K562 (cell line): ENCODE measurements around the gene MKRN1. TPM values are rescaled to one million over a fixed set of nuclear protein-coding genes. Genes with fewer than 3 reads are reported as not detected.
A peak's percentile ranks its signal among the peaks of the same experiment; 100 is the strongest.

Source experiments
- FOXJ3 ChIP-seq: sonication (generic); formaldehyde crosslinking; IDR thresholded peaks from 2 replicates; pipeline ENCODE4 v1.4.0; 2020; ENCODE audit warnings: mild to moderate bottlenecking, missing genetic modification reagents
- KHSRP ChIP-seq: fragments of 450-650 bp; IDR thresholded peaks from 2 replicates; pipeline ENCODE4 v1.6.1; 2017
- L3MBTL2 ChIP-seq: fragments of 450-650 bp; IDR thresholded peaks from 2 replicates; pipeline ENCODE4 v1.6.1; 2016; ENCODE audit warnings: mild to moderate bottlenecking, moderate library complexity
- MTA1 ChIP-seq: fragments of 450-650 bp; IDR thresholded peaks from 2 replicates; pipeline ENCODE4 v1.6.1; 2017; ENCODE audit warnings: borderline replicate concordance
- NCOR1 ChIP-seq: fragments of 450-650 bp; IDR thresholded peaks from 2 replicates; pipeline ENCODE4 v1.6.1; 2016; ENCODE audit warnings: mild to moderate bottlenecking, moderate library complexity
- NR2F6 ChIP-seq: fragments of 450-650 bp; formaldehyde crosslinking; IDR thresholded peaks from 2 replicates; pipeline ENCODE4 v1.4.0; 2020; ENCODE audit warnings: mild to moderate bottlenecking
- RBBP5 ChIP-seq: fragments of 200-600 bp; sonication (generic); IDR thresholded peaks from 2 replicates; pipeline ENCODE4 v1.6.1; 2012; ENCODE audit warnings: borderline replicate concordance, mild to moderate bottlenecking, low read length, control low read depth, inconsistent platforms; ENCODE audit not compliant: insufficient read depth, poor library complexity, severe bottlenecking
- STAT5A ChIP-seq: IDR thresholded peaks from 2 replicates; pipeline ENCODE4 v1.6.1; 2012; ENCODE audit warnings: low read length, inconsistent platforms, borderline replicate concordance
- ZNF165 ChIP-seq: fragments of 250-450 bp; sonication (Bioruptor Pico); IDR thresholded peaks from 2 replicates; pipeline ENCODE4 v1.4.0; 2020; ENCODE audit warnings: borderline replicate concordance
- ZNF436 ChIP-seq: fragments of 250-450, 450-650 bp; sonication (Bioruptor Pico); formaldehyde crosslinking; IDR thresholded peaks from 2 replicates; pipeline ENCODE4 v1.7.0; 2020; ENCODE audit warnings: mild to moderate bottlenecking
- polyA plus RNA-seq, 8 experiments: library from polyadenylated mRNA; depleted of rRNA in 4 of 8; stranded (reverse) in 5 of 8; unstranded in 3 of 8; fragments of >200 nt; fragmentation: Nextera tagmentation in 2 of 8; fragmentation: Illumina TruSeq in 1 of 8; extraction: Ambion mirVana in 2 of 8; extraction: Trizol in 1 of 8; gene quantifications; 2 replicates each; pipeline versions ENCODE4 v1.2.1 to v1.2.3, GENCODE V29; 2011 to 2014; ENCODE audit warnings: inconsistent platforms in 1 of 8, missing spikeins in 1 of 8
- total RNA-seq, 7 experiments: library from RNA; depleted of rRNA in 6 of 7; stranded (reverse); fragments of >200 nt in 6 of 7; fragmentation: Illumina TruSeq in 2 of 7; extraction: Trizol in 2 of 7; gene quantifications; 2 replicates each; pipeline versions ENCODE4 v1.2.1 to v1.2.3, GENCODE V29; 2011 to 2021; ENCODE audit warnings: low replicate concordance in 1 of 7
- TF ChIP-seq, protein P1 (sequence below): fragments of 250-450 bp; sonication (Bioruptor Pico); IDR thresholded peaks from 2 replicates; pipeline ENCODE4 v1.4.0; 2020; ENCODE audit warnings: mild to moderate bottlenecking
- TF ChIP-seq, protein P2 (sequence below): fragments of 450-650 bp; IDR thresholded peaks from one replicate; pipeline ENCODE4 v1.6.1; 2018; ENCODE audit warnings: mild to moderate bottlenecking, moderate library complexity; ENCODE audit not compliant: partially characterized antibody
- TF ChIP-seq, protein P3 (sequence below): sonication (generic); formaldehyde crosslinking; IDR thresholded peaks from 2 replicates; pipeline ENCODE4 v1.8.1; 2023; ENCODE audit warnings: mild to moderate bottlenecking, missing genetic modification reagents
- TF ChIP-seq, protein P4 (sequence below): IDR thresholded peaks from 2 replicates; pipeline ENCODE4 v1.6.1; 2011; ENCODE audit warnings: borderline replicate concordance, low read depth, mild to moderate bottlenecking, moderate library complexity, low read length; ENCODE audit not compliant: insufficient read depth, poor library complexity, severe bottlenecking
- TF ChIP-seq, protein P5 (sequence below), 3 experiments: fragments of 200-800 bp in 1 of 3; sonication (Bioruptor generic) in 1 of 3; sonication (generic) in 1 of 3; formaldehyde crosslinking in 1 of 3; IDR thresholded peaks; 2 replicates each; pipeline versions ENCODE4 v1.6.1 to v1.8.0; 2016 to 2022; ENCODE audit warnings: mild to moderate bottlenecking in 2 of 3, missing compliant biosample characterization in 2 of 3, missing genetic modification characterization in 2 of 3, missing genetic modification reagents in 1 of 3
- TF ChIP-seq, protein P6 (sequence below): fragments of 250-450 bp; sonication (Bioruptor Pico); IDR thresholded peaks from 2 replicates; pipeline ENCODE4 v1.4.0; 2020; ENCODE audit warnings: mild to moderate bottlenecking, moderate library complexity

MKRN1 gene
- total and polyA plus RNA-seq, 9 of the 15 experiments (the other 6 are each of a cell fraction or from before 2014, with no cell fraction given), result 30.5 to 90.3 (median 76.0) TPM

DNA sequence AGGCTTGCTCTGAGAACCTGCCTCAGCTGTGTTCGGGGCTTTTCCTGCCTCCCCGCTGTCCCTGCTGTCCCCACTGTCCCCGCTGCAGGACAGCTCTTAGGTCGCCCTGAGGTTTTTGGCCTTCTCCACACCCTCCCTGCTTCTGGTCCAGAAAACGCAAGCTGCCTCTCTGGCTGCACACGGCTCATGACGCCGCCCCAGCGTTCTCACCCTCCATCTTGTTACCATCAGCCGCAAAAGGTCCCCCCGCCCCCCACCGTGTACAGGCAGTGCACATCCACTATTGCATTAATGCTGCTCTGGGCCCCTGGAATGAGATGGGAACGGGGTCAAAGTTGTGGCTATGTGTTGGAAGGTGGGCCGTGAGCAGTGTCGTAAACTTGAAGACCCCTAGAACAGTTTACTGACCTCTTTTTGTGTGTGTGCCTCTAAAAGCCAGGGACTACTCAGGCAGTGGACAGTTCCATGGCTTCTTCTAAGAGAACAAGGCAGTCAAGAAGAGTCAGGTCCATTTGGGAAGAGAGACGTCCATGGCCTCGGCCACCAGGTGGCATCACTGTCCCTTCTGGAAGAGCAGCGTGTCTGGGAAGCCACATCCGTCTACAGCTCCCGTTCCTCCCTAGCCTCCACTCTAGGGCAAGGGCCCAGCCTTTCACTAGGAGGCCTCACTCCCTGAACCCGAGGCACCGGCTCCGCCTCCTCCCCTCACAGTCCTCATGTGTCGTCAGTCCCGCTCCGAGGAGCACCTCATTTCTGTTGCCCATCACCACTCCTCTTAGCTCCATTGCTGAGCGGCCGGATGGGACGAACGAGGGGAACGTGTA, 38.5 kb upstream of the MKRN1 start (continued):
- TF ChIP-seq, protein P1, sequence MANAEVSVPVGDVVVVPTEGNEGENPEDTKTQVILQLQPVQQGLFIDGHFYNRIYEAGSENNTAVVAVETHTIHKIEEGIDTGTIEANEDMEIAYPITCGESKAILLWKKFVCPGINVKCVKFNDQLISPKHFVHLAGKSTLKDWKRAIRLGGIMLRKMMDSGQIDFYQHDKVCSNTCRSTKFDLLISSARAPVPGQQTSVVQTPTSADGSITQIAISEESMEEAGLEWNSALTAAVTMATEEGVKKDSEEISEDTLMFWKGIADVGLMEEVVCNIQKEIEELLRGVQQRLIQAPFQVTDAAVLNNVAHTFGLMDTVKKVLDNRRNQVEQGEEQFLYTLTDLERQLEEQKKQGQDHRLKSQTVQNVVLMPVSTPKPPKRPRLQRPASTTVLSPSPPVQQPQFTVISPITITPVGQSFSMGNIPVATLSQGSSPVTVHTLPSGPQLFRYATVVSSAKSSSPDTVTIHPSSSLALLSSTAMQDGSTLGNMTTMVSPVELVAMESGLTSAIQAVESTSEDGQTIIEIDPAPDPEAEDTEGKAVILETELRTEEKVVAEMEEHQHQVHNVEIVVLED (CRISPR knock-in tag), result no peak; the same call in 1 of the 2 replicates
- TF ChIP-seq ZNF165 (CRISPR knock-in tag) (no peak), NCOR1 (no peak), RBBP5 (no peak), L3MBTL2 (peak; percentile 73; the same call in 1 of the 2 replicates), MTA1 (0 out of 2 replicates have a peak, but pooled peaks have one; percentile 18), FOXJ3 (CRISPR knock-in tag) (no peak), STAT5A (no peak), KHSRP (no peak), NR2F6 (no peak), ZNF436 (CRISPR knock-in tag) (no peak)
- TF ChIP-seq, protein P2, sequence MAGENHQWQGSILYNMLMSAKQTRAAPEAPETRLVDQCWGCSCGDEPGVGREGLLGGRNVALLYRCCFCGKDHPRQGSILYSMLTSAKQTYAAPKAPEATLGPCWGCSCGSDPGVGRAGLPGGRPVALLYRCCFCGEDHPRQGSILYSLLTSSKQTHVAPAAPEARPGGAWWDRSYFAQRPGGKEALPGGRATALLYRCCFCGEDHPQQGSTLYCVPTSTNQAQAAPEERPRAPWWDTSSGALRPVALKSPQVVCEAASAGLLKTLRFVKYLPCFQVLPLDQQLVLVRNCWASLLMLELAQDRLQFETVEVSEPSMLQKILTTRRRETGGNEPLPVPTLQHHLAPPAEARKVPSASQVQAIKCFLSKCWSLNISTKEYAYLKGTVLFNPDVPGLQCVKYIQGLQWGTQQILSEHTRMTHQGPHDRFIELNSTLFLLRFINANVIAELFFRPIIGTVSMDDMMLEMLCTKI, result no peak
- TF ChIP-seq, protein P3, sequence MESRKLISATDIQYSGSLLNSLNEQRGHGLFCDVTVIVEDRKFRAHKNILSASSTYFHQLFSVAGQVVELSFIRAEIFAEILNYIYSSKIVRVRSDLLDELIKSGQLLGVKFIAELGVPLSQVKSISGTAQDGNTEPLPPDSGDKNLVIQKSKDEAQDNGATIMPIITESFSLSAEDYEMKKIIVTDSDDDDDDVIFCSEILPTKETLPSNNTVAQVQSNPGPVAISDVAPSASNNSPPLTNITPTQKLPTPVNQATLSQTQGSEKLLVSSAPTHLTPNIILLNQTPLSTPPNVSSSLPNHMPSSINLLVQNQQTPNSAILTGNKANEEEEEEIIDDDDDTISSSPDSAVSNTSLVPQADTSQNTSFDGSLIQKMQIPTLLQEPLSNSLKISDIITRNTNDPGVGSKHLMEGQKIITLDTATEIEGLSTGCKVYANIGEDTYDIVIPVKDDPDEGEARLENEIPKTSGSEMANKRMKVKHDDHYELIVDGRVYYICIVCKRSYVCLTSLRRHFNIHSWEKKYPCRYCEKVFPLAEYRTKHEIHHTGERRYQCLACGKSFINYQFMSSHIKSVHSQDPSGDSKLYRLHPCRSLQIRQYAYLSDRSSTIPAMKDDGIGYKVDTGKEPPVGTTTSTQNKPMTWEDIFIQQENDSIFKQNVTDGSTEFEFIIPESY (CRISPR knock-in tag), result peak; percentile 42; the same call in 1 of the 2 replicates
- TF ChIP-seq, protein P4, sequence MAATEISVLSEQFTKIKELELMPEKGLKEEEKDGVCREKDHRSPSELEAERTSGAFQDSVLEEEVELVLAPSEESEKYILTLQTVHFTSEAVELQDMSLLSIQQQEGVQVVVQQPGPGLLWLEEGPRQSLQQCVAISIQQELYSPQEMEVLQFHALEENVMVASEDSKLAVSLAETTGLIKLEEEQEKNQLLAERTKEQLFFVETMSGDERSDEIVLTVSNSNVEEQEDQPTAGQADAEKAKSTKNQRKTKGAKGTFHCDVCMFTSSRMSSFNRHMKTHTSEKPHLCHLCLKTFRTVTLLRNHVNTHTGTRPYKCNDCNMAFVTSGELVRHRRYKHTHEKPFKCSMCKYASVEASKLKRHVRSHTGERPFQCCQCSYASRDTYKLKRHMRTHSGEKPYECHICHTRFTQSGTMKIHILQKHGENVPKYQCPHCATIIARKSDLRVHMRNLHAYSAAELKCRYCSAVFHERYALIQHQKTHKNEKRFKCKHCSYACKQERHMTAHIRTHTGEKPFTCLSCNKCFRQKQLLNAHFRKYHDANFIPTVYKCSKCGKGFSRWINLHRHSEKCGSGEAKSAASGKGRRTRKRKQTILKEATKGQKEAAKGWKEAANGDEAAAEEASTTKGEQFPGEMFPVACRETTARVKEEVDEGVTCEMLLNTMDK, result peak; percentile 35
- TF ChIP-seq, protein P5, sequence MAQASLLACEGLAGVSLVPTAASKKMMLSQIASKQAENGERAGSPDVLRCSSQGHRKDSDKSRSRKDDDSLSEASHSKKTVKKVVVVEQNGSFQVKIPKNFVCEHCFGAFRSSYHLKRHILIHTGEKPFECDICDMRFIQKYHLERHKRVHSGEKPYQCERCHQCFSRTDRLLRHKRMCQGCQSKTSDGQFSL (CRISPR knock-in tag; IDR thresholded peaks at IDR 0.05), result no peak
- TF ChIP-seq, protein P5 (tag; IDR thresholded peaks at IDR 0.05), result no peak
- TF ChIP-seq, protein P6, sequence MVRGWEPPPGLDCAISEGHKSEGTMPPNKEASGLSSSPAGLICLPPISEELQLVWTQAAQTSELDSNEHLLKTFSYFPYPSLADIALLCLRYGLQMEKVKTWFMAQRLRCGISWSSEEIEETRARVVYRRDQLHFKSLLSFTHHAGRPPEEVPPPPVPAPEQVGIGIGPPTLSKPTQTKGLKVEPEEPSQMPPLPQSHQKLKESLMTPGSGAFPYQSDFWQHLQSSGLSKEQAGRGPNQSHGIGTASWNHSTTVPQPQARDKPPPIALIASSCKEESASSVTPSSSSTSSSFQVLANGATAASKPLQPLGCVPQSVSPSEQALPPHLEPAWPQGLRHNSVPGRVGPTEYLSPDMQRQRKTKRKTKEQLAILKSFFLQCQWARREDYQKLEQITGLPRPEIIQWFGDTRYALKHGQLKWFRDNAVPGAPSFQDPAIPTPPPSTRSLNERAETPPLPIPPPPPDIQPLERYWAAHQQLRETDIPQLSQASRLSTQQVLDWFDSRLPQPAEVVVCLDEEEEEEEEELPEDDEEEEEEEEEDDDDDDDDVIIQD (CRISPR knock-in tag), result no peak
